ENCODE data around the gene CRTC2.

Gene CRTC2

GRCh38 chr1:153968000-153968363, 9.6 kb upstream of the CRTC2 start:
- peaks cover 2% of the 10 kb centered on the region for H3K36me3 ChIP-seq (ENCODE audit: control insufficient read depth, insufficient read depth, low read length)
- peak overlapping the region; percentile 71 for H3K4me3 ChIP-seq (ENCODE audit: low read length)
- peak overlapping the region; percentile 29 for H3K9ac ChIP-seq (ENCODE audit: low read length)
- H3K4me1 ChIP-seq (ENCODE audit: control insufficient read depth, insufficient read depth, low read length) = peaks cover 14% of the 10 kb centered on the region
- peak overlapping the region; percentile 89 for H3K27ac ChIP-seq (ENCODE audit: low read depth, low read length)
- no peaks in the 10 kb centered on the region for H3K27me3 ChIP-seq (ENCODE audit: control insufficient read depth, insufficient read depth, low read length)

- peaks cover 14% of the 10 kb centered on the region for H3K4me1 ChIP-seq (ENCODE audit: control insufficient read depth, insufficient read depth, low read length)
- no peaks in the 10 kb centered on the region for H3K36me3 ChIP-seq (ENCODE audit: control insufficient read depth, insufficient read depth, low read length)
- H3K4me3 ChIP-seq (ENCODE audit: low read length) = peak within 1 kb of the TSS; percentile 71
- H3K27me3 ChIP-seq (ENCODE audit: control insufficient read depth, insufficient read depth, low read length) = no peaks in the 10 kb centered on the region
- H3K27ac ChIP-seq (ENCODE audit: low read depth, low read length) = peak within 1 kb of the TSS; percentile 89
- peak within 1 kb of the TSS; percentile 53 for H3K9ac ChIP-seq (ENCODE audit: low read length)
Observed at GRCh38 chr1:153967107-153967999, 8.9 kb upstream of the CRTC2 start, which contains the start of gene CREB3L4. CREB3L4 (plus strand) TSS chr1:153967902; CDS start chr1:153968526, 624 bp downstream.

GRCh38 chr1:153963850-153964331, 5.5 kb upstream of the CRTC2 start:
- peak overlapping the region; percentile 98 for H3K27ac ChIP-seq (ENCODE audit: low read depth, low read length)
- peaks cover 4% of the 10 kb centered on the region for H3K36me3 ChIP-seq (ENCODE audit: control insufficient read depth, insufficient read depth, low read length)
- H3K4me3 ChIP-seq (ENCODE audit: low read length) = peak overlapping the region; percentile 95
- peak overlapping the region; percentile 39 for H3K9ac ChIP-seq (ENCODE audit: low read length)
- H3K27me3 ChIP-seq (ENCODE audit: control insufficient read depth, insufficient read depth, low read length) = no peaks in the 10 kb centered on the region
- peaks cover 18% of the 10 kb centered on the region for H3K4me1 ChIP-seq (ENCODE audit: control insufficient read depth, insufficient read depth, low read length)

- Histone ChIP-seq H3K36me3 (ENCODE audit: control insufficient read depth, insufficient read depth, low read length) (peaks cover 4% of the 10 kb centered on the region), H3K27ac (ENCODE audit: low read depth, low read length) (peak within 1 kb of the TSS; percentile 98), H3K4me1 (ENCODE audit: control insufficient read depth, insufficient read depth, low read length) (peaks cover 18% of the 10 kb centered on the region), H3K4me3 (ENCODE audit: low read length) (peak within 1 kb of the TSS; percentile 95), H3K9ac (ENCODE audit: low read length) (peak within 1 kb of the TSS; percentile 74), H3K27me3 (ENCODE audit: control insufficient read depth, insufficient read depth, low read length) (no peaks in the 10 kb centered on the region)
Observed at GRCh38 chr1:153963030-153963849, 4.8 kb upstream of the CRTC2 start, which contains the start of gene SLC39A1. SLC39A1 (minus strand) TSS chr1:153963537; CDS start chr1:153962715, 822 bp downstream.

GRCh38 chr1:153962088-153963029, 3.9 kb upstream of the CRTC2 start:
- peak overlapping the region; percentile 74 for H3K9ac ChIP-seq (ENCODE audit: low read length)
- no peaks in the 10 kb centered on the region for H3K27me3 ChIP-seq (ENCODE audit: control insufficient read depth, insufficient read depth, low read length)
- H3K36me3 ChIP-seq (ENCODE audit: control insufficient read depth, insufficient read depth, low read length) = peaks cover 4% of the 10 kb centered on the region
- H3K4me3 ChIP-seq (ENCODE audit: low read length) = peak overlapping the region; percentile 90
- H3K27ac ChIP-seq (ENCODE audit: low read depth, low read length) = peak overlapping the region; percentile 98
- peaks cover 17% of the 10 kb centered on the region for H3K4me1 ChIP-seq (ENCODE audit: control insufficient read depth, insufficient read depth, low read length)

GRCh38 chr1:153961421-153961820, 3.0 kb upstream of the CRTC2 start:
- Histone ChIP-seq H3K27ac (ENCODE audit: low read depth, low read length) (no peak overlapping the region), H3K36me3 (ENCODE audit: control insufficient read depth, insufficient read depth, low read length) (peaks cover 4% of the 10 kb centered on the region), H3K27me3 (ENCODE audit: control insufficient read depth, insufficient read depth, low read length) (no peaks in the 10 kb centered on the region), H3K4me3 (ENCODE audit: low read length) (no peak overlapping the region), H3K4me1 (ENCODE audit: control insufficient read depth, insufficient read depth, low read length) (peaks cover 20% of the 10 kb centered on the region), H3K9ac (ENCODE audit: low read length) (no peak overlapping the region)

- H3K36me3 ChIP-seq (ENCODE audit: control insufficient read depth, insufficient read depth, low read length) = peaks cover 4% of the 10 kb centered on the region
- H3K27me3 ChIP-seq (ENCODE audit: control insufficient read depth, insufficient read depth, low read length) = no peaks in the 10 kb centered on the region
- peaks cover 19% of the 10 kb centered on the region for H3K4me1 ChIP-seq (ENCODE audit: control insufficient read depth, insufficient read depth, low read length)
- H3K4me3 ChIP-seq (ENCODE audit: low read length) = no peak overlapping the region
- H3K27ac ChIP-seq (ENCODE audit: low read depth, low read length) = no peak overlapping the region
- no peak overlapping the region for H3K9ac ChIP-seq (ENCODE audit: low read length)
Observed at GRCh38 chr1:153960206-153960605, 1.8 kb upstream of the CRTC2 start.

- no peak overlapping the region for H3K9ac ChIP-seq (ENCODE audit: low read length)
- no peaks in the 10 kb centered on the region for H3K27me3 ChIP-seq (ENCODE audit: control insufficient read depth, insufficient read depth, low read length)
- peaks cover 19% of the 10 kb centered on the region for H3K4me1 ChIP-seq (ENCODE audit: control insufficient read depth, insufficient read depth, low read length)
- peaks cover 4% of the 10 kb centered on the region for H3K36me3 ChIP-seq (ENCODE audit: control insufficient read depth, insufficient read depth, low read length)
- H3K4me3 ChIP-seq (ENCODE audit: low read length) = no peak overlapping the region
- peak overlapping the region; percentile 70 for H3K27ac ChIP-seq (ENCODE audit: low read depth, low read length)
Observed at GRCh38 chr1:153959454-153959853, 1.0 kb upstream of the CRTC2 start.

- Histone ChIP-seq H3K9ac (ENCODE audit: low read length) (no peak overlapping the region), H3K27ac (ENCODE audit: low read depth, low read length) (peak overlapping the region; percentile 70), H3K36me3 (ENCODE audit: control insufficient read depth, insufficient read depth, low read length) (peaks cover 4% of the 10 kb centered on the region), H3K4me3 (ENCODE audit: low read length) (peak overlapping the region; percentile 35), H3K4me1 (ENCODE audit: control insufficient read depth, insufficient read depth, low read length) (peaks cover 15% of the 10 kb centered on the region), H3K27me3 (ENCODE audit: control insufficient read depth, insufficient read depth, low read length) (no peaks in the 10 kb centered on the region)
Observed at GRCh38 chr1:153958961-153959260, 499 bp upstream of the CRTC2 start.

- peaks cover 7% of the 10 kb centered on the region for H3K36me3 ChIP-seq (ENCODE audit: control insufficient read depth, insufficient read depth, low read length)
- H3K4me1 ChIP-seq (ENCODE audit: control insufficient read depth, insufficient read depth, low read length) = peaks cover 15% of the 10 kb centered on the region
- no peaks in the 10 kb centered on the region for H3K27me3 ChIP-seq (ENCODE audit: control insufficient read depth, insufficient read depth, low read length)
- peak overlapping the region; percentile 91 for H3K9ac ChIP-seq (ENCODE audit: low read length)
- H3K4me3 ChIP-seq (ENCODE audit: low read length) = peak overlapping the region; percentile 93
- peak overlapping the region; percentile 89 for H3K27ac ChIP-seq (ENCODE audit: low read depth, low read length)
Observed at GRCh38 chr1:153957744-153958110, 685 bp downstream of the CRTC2 start.

GRCh38 chr1:153956997-153957715, 1.3 kb downstream of the CRTC2 start:
- H3K27ac ChIP-seq (ENCODE audit: low read depth, low read length) = peak overlapping the region; percentile 89
- H3K36me3 ChIP-seq (ENCODE audit: control insufficient read depth, insufficient read depth, low read length) = peaks cover 13% of the 10 kb centered on the region
- peak overlapping the region; percentile 91 for H3K9ac ChIP-seq (ENCODE audit: low read length)
- H3K4me3 ChIP-seq (ENCODE audit: low read length) = peak overlapping the region; percentile 93
- H3K4me1 ChIP-seq (ENCODE audit: control insufficient read depth, insufficient read depth, low read length) = peaks cover 15% of the 10 kb centered on the region
- H3K27me3 ChIP-seq (ENCODE audit: control insufficient read depth, insufficient read depth, low read length) = no peaks in the 10 kb centered on the region

Measured in rectal smooth muscle tissue (tissue), 1 donor.